Activated CD4-positive, alpha-beta T cell treated with anti-CD3 and anti-CD28 coated beads, Interleukin-2, amount 50 U/mL, for 1 hour (primary cell): ENCODE results near the gene CTNNA2.

Source experiments
- DNase-seq: peaks from one replicate; pipeline ENCODE4 v3.0.0-alpha.2; 2020

The CTNNA2 gene

DNA sequence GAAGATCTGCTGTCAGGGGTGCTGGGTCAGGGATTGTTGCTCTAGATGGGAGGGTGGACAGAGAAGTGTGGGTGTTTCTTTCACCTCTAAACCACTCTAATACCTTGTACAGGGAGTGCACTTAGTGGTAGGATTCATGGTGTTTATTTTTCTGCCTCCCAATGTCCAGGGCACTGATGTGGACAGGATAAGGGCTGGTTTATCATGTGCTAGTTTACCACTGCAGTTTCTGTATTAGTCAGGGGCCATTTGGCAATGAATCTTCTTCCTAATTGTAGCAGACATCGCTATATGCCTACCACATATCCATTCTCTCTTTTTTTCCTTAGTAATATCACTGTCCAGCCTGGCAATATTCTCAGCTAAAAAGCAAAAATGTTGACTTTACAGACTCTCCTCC is 842.0 kb downstream of the CTNNA2 start:
- DNase-seq: no peak

DNA sequence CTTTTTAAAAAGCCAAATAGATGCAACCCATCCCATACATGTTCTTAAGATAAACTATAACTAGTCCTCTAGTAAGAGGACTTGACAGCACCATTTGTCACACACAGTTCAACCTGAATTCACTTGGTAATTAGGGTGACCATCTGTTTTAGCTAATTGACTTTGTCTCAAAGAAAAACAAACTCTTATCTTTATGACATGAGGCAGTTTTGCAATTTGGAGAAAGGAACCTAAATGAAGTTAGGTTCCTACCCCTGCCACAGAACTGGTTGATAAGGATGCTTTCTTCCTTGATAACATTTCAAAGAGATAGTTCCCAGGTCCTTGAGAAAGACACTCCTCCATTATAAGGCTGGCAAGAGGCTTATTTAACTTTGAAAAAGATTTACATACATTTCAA is 849.1 kb downstream of the CTNNA2 start:
- DNase-seq: no peak

DNA sequence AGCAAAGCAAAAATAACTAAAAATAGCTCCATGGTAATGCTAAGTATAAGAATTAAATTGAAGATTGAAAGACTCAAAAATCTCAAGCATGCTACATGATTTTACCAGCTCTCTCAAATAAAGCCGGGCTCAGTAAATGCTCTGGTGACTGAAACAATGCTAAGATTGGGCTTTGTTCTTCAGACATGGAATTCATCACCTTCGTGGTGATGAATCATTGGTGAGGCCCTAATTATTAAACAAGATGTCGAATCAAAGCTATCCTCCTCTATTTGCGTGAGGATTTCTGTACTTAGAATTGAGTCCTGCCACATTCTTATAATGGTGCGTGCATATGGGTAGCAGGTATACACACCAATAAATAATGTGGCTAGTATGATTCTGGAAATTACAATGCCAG is 850.5 kb downstream of the CTNNA2 start:
- DNase-seq: no peak

DNA sequence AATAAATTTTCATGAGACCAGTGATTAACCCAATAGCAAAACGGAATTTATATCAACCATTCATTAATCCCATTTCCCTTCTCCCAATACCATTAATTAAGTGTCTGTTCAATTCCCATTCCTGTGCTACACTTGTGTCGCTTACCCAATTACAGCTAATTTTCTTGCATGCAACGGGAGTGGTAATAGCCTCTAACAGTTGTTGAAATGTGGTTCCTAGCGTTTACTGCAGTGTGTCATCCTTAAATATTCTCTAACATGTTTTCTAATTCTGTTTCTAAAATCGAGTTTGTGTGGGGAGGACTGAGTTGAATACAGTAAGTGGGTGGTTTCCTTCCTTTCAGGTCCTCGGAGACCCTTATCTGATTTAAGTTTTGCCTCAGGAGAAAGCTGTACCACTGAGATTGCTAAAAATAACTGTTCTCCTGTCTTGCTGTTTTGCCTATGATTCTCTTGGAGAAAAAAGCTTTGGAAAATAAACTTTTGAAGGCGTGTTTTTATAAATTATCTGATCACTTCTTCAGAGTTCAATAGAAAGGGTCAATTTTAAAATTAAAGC is 851.0 kb downstream of the CTNNA2 start:
- no peak for DNase-seq

DNA sequence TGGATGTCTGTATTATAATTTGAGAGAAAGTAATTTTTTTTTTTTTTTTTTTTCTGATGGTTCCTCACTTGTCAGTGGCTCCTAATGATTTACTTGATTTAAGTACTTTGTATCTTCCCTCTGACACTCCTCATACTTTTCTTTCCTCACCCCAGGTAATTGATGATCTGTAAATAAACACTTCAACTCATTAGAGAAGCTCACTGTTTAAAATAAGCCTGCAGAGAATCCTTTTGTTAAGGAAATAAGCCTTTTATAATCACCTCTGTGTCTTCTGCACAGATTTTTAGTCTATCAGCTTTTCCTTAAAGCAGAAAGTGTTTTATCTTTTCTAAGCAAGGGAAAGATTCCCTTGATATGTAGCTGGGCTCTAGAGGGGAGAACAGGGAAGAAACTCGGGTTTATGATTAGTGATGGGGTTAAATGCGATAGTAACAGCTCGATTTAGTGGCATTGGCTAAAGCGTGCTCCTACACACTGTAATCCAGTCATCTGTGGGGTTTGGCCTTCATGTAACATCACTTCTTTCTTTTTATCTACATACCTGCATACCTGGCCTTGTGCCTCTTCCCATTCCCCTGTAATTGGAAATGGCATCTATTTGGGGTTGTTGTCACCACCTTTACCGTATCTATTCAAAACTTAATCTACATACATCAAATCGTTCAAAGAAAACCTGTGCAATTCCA is 851.8 kb downstream of the CTNNA2 start:
- no peak for DNase-seq

DNA sequence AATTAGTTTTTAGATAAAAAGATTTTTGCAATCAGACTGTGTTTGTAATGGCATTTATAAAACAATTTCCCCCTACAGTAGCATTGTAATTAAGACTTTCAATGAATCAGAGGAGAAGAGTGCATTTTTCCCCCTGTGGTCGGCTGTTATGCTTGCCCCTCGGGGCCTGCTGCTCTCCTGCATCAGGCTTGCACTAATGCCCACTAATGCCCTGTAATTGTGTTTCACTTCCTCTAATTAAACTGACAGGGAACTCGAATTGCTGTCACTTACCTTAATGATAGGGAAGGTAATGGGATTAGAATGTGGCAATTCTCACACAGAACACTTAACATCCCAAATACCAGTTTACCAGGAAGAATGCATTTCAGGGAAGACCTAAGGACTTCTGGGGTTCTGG is 852.9 kb downstream of the CTNNA2 start:
- no peak for DNase-seq

DNA sequence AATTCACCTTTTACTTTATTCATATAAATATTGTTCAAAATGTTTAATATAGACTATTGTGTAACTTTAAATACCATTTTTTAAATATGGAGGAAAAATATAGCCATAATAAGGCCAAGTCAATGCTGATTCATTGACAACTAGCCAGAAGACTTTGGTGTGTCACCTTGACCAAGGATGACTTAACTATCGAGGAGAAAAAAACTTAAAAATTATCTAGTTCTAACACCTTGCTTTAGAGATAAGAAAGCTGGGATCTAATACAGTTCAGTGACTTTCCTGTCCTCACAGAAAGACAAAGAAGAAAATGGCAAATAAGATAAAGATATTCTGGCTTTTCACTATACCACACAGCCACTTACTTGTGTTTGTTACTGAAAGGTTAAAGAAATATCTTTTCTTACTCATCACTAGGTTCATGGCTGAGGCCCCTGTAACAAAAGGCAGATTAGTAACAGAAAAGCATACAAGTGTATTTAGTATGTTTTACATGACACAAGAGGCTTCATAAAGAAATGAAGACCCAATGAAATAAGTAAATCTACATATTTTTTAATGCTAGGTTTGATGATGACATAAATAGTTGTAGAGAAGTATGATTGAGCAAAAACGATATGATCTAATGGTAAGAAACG is 857.6 kb downstream of the CTNNA2 start:
- no peak for DNase-seq

DNA sequence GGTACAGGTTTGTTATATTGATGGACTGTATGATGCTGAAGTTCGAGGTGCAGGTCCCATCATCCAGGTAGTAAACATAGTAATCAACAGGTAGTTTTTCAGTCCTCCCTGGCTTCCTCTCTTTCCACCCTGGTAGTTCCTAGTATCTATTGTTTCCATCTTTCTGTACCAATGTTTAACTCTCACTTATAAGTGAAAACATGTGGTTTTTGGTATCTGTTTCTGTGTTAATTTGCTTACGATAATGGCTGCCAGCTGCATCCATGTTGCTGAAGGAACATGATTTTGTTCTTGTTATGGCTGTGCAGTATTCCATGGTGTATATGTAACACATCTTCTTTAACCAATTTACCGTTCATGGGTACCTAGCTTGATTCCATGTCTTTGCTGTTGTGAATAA is 861.3 kb downstream of the CTNNA2 start:
- no peak for DNase-seq

DNA sequence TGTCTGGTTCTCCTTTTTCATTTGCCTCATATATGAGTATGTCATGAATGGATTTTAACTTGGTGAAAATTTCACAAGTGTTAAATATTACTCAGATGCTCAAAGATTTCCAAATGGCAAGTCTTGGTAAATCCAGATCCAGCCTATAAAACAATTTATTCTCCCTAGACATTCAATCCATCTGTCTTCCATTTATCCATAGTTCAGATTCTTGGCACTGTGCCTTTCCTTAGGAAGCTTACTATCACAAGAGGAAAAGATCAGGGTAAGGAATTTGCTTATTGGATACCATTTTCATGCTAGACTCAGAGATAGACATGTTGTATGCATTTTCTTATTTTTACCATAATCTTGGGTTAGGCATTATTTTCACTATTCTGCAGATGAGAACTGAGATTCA is 864.2 kb downstream of the CTNNA2 start:
- no peak for DNase-seq

DNA sequence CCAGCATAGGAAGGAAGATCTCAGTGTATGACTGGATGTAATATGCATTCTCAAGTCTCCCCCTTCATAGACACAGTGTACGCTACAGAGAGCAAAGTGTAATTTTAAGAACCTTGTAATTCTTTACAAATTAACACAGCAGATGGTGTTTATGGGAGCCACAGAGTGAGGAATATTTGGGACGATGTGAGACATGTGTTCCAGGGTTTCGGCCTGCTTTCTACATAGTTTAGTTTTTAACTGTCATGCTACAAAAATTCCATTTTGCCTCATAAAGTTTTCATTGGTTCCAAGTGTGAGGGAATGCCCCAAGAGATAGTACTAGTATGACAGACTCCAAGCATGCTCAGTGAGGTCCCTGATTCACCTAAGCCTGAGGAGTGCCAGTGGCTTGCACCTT is 867.9 kb downstream of the CTNNA2 start:
- DNase-seq: no peak

DNA sequence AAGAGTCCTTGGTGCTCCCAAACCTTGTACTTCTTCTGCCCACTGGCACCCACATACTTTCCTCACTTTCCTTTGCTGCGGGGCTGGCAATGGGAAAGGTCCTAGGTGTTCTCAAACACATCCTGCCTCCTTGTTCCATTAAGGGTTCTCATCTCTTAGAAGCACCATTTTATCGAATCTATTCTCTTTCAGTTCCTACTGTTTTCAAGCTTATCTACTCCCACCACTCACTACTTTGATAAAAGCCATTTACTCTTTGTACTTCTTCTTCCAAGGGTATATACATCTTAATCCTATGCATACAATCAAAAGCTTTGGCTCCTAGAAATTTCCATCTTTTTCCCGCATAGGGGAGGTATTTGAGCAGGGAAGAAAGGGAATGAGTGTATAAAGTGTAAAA is 868.8 kb downstream of the CTNNA2 start:
- no peak for DNase-seq

DNA sequence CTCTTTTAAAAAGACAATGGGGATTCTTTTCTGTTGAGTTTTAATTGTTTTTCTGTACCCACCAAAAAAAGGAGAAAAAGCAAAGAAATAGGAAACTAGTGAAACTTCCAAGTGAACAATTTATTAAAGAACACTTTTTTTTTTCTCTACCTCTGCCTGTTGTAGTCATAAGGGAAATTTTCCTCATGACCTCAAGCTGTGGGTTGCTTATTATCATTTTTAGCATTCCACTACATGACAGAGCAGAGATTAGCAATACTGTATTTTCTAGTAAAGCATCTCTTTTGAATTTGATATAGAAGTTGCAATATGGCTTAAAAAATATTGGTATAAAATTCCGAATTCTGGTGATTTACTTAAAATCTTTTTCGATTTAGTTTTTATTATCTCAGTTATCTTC is 879.6 kb downstream of the CTNNA2 start:
- DNase-seq: no peak

DNA sequence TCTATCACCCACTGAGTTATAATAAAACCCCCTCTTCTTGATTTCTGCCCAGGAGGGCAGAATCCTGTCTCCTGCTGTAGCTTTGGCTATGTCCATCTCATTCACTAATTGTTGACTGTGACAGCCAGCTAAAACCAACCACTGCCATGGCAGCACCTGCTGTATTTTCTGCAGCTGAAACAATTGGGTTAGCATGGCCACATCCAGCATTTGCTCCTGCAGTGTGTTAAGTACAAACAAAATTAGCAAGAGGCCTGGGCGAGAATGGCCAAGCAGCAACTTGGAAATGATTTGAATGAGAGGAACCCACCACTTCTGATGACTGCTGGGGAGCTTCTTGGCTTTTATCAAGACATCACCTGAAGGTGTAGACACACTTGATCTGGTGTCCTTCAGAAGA is 881.1 kb downstream of the CTNNA2 start:
- DNase-seq: no peak

DNA sequence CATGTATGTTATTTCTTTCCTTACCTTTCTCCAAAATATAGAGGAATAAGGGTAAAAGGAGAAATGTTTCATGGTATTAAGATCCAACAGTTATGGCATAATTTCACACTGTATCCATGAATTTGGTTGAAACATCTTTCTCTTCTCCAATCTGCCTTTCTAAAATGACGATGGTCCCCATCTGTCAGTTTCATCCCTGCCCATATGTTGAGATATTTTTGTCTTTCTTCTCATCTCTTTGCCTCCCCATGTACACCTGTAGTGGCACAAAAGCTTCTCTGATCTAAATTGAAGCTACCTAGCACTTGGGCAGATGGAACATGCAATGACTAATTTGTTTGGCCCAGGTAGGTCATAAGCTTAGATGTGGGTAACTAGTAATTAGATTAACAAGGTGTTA is 882.4 kb downstream of the CTNNA2 start:
- DNase-seq: no peak

DNA sequence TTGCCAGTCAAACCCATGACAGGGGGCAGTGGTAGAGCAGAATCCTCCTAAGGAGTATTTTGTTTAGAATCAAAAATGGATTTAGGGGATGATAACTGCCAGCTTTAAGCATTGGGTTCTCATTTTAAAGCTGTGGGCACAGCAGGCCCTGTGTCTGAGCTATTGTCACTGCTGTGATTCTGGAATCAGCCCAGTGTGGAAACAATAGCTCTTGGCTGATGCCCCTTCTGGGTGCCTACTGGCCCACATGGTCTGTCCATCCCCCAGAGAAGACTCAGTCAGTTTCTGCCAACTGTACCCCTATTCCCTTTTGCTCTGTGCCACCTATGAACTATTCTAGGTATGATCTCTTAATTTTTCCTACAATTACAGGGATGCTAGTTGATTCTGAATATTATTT is 883.4 kb downstream of the CTNNA2 start:
- DNase-seq: no peak

DNA sequence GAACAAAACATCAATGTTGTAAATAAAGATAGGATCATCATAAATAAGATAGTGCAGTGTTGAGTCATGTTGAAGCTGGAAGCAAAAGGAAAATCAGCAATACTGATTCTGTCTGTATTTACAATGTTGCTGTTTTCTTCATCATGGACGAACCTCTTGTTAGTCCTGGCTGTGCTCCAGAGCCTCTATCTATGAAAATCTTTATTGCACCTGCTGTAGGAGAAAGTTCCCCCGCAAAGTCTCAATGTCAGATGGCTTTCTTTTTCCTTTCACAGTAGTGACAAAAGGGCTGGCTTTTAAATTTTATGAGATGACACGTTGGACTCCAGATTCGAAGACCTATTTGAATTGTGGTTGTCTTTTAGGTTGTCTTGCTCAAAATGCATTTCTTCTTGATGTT is 890.2 kb downstream of the CTNNA2 start:
- DNase-seq: no peak

DNA sequence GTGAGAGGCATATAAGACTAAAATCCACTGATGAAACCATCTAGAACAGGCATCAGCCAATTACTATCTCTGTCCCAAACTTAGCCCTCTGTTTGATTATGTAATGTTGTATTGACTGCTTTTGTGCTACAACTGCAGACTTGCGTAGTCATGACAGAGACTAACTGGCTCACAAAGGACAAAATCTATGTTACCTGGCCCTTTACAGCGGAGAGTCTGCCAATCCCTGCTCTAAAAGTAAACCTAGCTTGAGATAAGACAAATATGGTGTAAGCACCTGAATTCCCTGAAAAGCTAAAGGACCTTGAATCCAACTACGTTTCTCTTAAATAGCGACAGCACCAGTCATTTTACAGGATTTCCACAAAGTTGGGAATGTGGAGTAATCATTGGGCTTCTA is 894.5 kb downstream of the CTNNA2 start:
- DNase-seq: no peak

DNA sequence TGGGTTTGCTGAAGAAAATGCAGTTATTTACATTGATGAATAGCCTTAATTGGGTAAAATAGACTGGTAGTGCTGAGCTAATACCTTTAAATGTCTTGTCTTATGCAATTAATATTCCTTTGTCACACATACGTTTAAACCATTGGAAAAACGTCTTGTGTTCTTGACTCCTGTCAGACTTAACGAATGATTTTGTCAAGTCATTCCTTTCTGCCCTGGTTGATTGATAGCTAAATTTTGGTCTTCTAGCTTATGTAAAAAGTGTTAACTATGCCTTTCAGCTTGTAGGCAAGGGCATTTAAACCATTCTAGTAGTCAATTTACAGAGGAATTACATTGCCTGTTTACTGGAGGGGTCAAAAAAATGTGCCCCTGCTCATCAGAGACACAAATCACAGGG is 897.5 kb downstream of the CTNNA2 start:
- no peak for DNase-seq

DNA sequence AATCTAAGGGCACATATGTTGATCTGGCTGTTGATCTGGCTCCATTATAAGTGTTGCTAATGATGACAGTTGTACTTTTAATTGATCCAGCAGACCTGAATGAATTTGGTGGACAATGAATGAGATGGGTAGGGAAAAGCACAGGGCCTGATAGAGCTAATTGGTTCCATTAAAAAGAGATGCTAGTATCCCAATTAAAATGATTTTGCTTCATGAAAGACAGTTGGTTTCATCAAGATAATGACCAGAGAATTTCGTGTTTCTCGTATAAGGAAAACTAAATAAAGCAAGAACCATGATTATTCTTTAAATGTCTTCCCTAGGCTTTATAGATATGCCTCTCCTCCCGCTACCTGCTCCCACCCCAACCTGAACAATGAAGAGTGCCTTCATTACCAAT is 900.3 kb downstream of the CTNNA2 start:
- DNase-seq: no peak

DNA sequence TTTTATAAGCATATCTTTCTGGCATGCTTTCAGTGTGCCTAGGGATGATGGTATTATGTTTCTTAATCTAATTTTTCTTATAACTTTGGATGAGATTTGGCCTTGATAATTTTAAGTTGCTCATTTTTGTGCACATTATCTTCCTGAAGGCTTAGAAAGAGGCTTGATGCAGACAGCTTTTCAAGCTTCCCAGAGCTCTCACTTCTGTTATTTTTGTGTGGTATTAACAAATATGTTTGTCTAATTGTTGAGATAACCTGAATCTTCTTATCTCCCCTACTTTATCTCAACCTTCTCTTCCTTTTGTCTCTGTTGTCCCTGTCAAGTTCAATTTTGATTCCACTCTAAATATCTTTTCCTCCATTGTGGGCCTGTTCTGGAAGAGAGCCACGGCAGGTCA is 904.9 kb downstream of the CTNNA2 start:
- DNase-seq: no peak

DNA sequence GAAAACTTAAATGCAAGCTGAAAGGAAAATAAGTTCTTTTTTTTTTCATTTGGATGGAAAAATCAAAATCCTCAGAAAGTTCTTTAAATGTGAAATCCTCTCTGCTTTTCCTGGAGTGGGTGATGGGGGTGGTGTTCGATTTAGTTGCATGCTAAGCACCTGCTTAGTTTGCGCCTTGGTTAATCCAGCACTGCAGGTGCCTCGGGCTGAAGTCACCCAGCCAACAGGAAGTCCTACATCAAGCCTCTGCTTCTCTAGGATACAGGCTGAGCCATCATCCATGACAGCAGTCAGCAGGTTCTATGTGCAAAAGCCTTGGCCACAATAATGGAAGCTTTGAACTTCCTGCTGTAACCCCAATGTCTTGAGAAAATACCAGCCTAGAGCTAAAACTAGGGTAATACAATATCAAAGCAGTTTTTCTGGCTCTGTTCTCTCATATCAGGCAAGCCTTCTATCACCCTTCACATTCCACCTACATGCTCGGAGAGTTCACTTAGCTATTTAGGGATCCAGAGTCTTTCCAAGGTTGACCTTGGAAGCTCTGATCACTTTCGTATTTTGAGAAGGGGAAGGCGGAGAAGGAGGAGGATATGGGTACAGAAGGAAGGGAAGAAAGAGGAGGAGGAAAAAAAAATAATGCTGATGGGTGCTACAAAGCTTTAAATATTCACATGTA is 907.8 kb downstream of the CTNNA2 start:
- no peak for DNase-seq

DNA sequence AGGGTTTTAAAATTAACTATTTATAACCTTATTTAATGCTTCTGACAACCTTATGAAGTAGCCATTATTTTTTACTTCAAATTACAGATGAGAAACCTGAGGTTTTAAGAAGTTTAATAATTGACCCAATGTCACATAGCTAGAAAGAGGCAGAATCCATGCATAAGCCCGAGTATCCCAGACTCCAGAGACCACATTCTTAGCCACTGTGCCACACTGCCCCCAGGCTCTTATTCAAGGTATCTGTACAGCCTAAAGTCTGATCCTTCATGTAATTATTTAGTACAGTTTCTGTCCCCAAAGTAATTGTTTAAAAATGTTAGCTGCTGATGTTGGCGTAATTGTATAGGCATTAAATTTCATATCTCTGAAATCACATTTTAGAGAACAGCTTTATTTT is 916.4 kb downstream of the CTNNA2 start:
- no peak for DNase-seq

DNA sequence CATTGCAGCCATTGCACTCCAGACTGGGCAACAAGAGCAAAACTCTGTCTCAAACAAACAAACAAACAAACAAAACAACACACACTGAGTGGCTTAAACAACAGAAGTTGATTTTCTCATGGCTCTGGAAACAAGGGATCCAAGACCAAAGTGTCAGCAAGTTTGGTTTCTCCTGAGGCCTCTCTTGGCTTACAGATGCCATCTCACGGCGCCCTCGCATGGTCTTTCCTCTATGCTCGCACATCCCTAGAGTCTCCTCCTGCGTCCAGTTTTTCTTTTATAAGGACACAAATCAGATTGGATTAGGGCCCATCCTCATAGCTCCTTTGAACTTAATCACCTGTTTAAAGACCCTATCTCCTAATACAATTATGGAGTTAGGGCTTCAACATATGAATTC is 925.1 kb downstream of the CTNNA2 start:
- DNase-seq: no peak

DNA sequence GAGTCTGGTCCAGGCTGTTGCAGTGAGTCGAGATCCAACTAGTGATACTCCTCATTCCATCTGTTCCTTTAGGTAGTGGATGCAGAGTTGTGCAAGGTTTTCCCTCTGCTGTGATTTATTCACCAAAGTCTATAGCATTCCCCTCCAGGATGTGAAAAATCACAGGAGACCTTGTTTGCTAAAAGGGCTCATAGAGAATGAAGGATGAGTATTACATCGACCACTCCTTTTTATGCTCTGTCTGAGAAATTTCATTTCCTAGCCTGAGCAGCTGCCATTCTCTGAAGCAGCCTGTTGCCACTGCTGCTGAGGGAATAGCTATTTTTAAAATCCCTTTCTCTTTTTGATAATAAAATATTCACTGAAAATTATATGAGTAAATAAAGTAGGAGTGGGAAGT is 925.8 kb downstream of the CTNNA2 start:
- no peak for DNase-seq
